ENCODE measurements around the gene C3. TPM values are rescaled to one million over a fixed set of nuclear protein-coding genes. Genes with fewer than 3 reads are reported as not detected.

The C3 gene
- total RNA-seq, 1 experiment from 2014 or later, result 7.0 TPM

GRCh38 chr19:6719992-6720368 lies 470 bp downstream of the C3 start (continued):
- TF ChIP-seq TCF7L2 (IDR thresholded peaks at IDR 0.05; ENCODE audit: borderline replicate concordance, extremely low read depth, insufficient read depth, insufficient read length) (no peak), EGR1 (IDR thresholded peaks at IDR 0.05; ENCODE audit: low read depth) (no peak), JUND (IDR thresholded peaks at IDR 0.05) (no peak), POLR2A (IDR thresholded peaks at IDR 0.05; ENCODE audit: borderline replicate concordance, extremely low read depth, insufficient read depth, insufficient read length) (no peak), POLR2AphosphoS5 (IDR thresholded peaks at IDR 0.05; ENCODE audit: low read depth, low read length) (no peak)

GRCh38 chr19:6719540-6719861 lies 949 bp downstream of the C3 start:
- TF ChIP-seq TCF7L2 (IDR thresholded peaks at IDR 0.05; ENCODE audit: borderline replicate concordance, extremely low read depth, insufficient read depth, insufficient read length) (no peak), FOSL1 (IDR thresholded peaks at IDR 0.05; ENCODE audit: low read depth) (no peak), POLR2AphosphoS5 (IDR thresholded peaks at IDR 0.05; ENCODE audit: low read depth, low read length) (no peak), ZBTB33 (IDR thresholded peaks at IDR 0.05; ENCODE audit: extremely low read depth, insufficient replicate concordance, low read length) (no peak), EZH2 (IDR thresholded peaks at IDR 0.05) (no peak), JUND (IDR thresholded peaks at IDR 0.05) (no peak)
- Histone ChIP-seq H3K79me2 (ENCODE audit: insufficient read depth, low read length) (no peaks in the 10 kb centered on the region), H3K36me3 (ENCODE audit: control insufficient read depth in 1 of 2, insufficient read depth in 2 of 2, low read length in 2 of 2) (no peaks in the 10 kb centered on the region), H3K9me3 (ENCODE audit: control insufficient read depth in 1 of 2, insufficient read depth in 1 of 2, low read depth in 1 of 2, low read length in 2 of 2) (no peaks in the 10 kb centered on the region), H4K20me1 (ENCODE audit: insufficient read depth) (no peaks in the 10 kb centered on the region), H3K27ac (ENCODE audit: low read depth, low read length) (no peak overlapping the region), H3K9me2 (ENCODE audit: insufficient read depth) (no peaks in the 10 kb centered on the region), H3K9ac (ENCODE audit: low read length) (no peak overlapping the region), H2AFZ (ENCODE audit: low read depth, low read length, poor library complexity, severe bottlenecking) (no peak overlapping the region), H3K27me3 (ENCODE audit: insufficient read depth, low read length) (no peaks in the 10 kb centered on the region), H3K4me1 (ENCODE audit: control insufficient read depth in 1 of 2, insufficient read depth in 2 of 2, low read length in 2 of 2) (peaks cover 13 to 30% of the 10 kb centered on the region in 2 experiments; a peak in 3 of 4 replicates), H3K4me2 (ENCODE audit: low read length) (no peak overlapping the region), H3K4me3 (replicated peaks in 1 of 2; ENCODE audit: low read depth in 1 of 2, low read length in 2 of 2) (no peak overlapping the region)
- POLR2A ChIA-PET, result no interaction called here
- BruUV-seq (replicated peaks), result no TSS peak
- intact Hi-C loops (cut with micrococcal nuclease), result loop anchor here (2.0 kb wide), 1 partner anchor 203 kb away; no protein-coding TSS in a partner anchor
- CTCF ChIA-PET, result no interaction called here
- DNase-seq (ENCODE audit: low read depth, low spot score) (no peak), ATAC-seq (no peak)
- RAD21 ChIA-PET (ENCODE audit: low non-redundant PET in 1 of 2, low total read pairs in 2 of 2, uncharacterized antibody in 2 of 2, unreplicated experiment in 2 of 2), result no interaction called here
